IPS-NIHi7 (cell line): ENCODE measurements around the gene ZNF557.
"Not testable (repeated sequence)": the region's sequence is repeated elsewhere in the genome, so short reads cannot be mapped to it uniquely, and the experiment has no call there.

Experiments used
- DNase-seq: peaks from one replicate; pipeline ENCODE4 v3.0.0; 2012; ENCODE audit warnings: mixed read lengths; ENCODE audit errors: extremely low spot score

The ZNF557 gene

DNA sequence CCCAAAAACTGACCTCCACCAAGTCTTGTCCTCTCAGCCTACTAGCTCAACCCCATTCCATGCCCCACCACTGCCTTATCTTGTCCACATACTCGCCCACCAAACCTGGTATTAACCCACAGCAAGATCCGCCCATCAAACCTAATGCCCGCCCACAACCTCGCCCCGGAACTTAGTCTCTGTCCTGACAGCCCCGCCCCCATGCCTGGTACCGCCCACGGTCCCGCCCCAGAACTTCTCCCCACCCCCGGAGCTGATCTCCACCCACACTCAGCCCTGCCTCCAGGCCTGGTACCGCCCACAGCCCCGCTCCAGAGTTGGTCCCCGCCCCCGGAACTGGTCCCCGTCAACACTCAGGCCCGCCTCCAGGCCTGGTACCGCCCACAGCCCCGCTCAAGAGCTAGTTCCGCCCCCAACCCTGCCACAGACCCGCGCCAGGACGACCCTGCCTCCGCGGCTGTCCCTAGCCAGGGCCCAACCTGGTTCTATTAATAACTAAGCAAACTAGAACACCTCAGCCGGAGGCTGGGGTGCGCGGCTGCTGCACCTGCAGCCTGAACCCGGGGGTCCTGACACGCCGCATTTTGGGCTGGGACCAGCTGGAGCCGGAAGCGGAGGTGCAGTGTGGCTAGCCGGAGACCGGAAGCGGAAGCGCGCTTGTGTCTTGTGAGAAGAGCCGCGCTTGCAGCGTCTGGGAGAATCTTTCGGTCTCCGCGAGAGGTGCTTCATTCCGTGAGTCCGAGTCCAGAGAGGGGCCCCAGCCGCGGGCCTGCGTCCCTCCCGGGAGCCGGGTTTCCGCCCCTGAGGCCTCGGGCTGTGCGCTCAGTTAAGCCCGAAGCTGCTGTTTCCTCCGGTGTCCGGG is at the start of gene ZNF557:
Gene ZNF557, plus strand, starts transcription at position 662 of the 862 bp plus-strand sequence. CDS start 5,372 bp downstream, outside the sequence.
- DNase-seq = peak; percentile 96

DNA sequence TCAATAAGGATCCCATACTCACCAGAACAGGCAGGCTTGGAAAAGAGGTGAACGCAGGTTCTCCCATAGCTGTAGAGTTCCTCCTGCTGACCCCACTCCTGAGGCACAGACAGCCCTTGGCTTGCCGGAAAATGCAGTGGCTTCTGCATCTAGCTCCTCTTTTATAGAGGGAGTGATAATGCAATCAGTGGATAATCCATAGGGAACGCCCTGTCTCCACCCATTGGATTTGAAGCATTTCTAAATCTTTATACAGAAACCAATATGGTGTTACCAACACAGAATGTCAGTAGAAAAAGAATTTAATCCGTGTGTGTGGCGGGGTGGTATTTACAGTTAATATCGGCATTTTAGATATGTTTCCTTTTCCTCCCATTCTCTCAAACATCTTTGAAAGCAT is 48.2 kb upstream of the ZNF557 start, which contains the start of gene MBD3L2B:
Gene MBD3L2B, minus strand, starts transcription at position 101 of the 400 bp plus-strand sequence. Its CDS starts 34 bp downstream, at position 67.
- DNase-seq = not testable (repeated sequence)

DNA sequence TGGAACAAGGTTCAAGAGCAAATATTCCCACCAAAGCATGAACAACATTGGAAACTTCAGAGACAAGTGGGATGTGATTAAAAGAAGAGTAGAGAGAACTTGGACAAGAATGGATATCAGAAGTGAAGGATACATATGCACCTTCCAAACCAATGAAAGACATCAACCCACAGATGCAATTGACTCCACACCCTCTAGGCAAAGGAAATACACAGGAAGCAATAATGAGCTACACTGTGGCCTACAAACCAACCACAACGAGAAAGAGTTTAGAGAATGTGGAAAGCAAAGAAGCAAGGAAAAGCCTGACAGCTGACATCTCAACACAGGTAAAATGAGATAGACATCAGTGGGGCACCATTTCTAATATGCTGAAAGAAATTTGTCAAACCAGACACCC is 40.7 kb upstream of the ZNF557 start:
- not testable (repeated sequence) for DNase-seq

DNA sequence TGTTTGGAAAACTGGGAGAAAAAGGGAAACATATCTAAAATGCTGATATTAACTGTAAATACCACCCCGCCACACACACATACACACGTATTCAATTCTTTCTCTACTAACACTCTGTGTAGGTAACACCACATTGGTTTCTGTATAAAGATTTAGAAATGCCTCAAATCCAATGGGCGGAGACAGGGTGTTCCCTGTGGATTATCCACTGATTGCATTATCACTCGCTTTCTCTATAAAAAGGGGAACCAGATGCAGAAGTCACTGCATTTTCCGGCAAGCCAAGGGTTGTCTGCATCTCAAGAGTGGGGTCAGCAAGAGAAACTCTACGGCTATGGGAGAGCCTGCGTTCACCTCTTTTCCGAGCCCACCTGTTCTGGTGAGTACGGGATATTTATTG is 39.2 kb upstream of the ZNF557 start, which contains the start of gene MBD3L5:
Gene MBD3L5, plus strand, starts transcription at position 301 of the 400 bp plus-strand sequence. Its CDS starts 34 bp downstream, at position 335.
- not testable (repeated sequence) for DNase-seq

DNA sequence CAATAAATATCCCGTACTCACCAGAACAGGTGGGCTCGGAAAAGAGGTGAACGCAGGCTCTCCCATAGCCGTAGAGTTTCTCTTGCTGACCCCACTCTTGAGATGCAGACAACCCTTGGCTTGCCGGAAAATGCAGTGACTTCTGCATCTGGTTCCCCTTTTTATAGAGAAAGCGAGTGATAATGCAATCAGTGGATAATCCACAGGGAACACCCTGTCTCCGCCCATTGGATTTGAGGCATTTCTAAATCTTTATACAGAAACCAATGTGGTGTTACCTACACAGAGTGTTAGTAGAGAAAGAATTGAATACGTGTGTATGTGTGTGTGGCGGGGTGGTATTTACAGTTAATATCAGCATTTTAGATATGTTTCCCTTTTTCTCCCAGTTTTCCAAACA is 29.4 kb upstream of the ZNF557 start, which contains the start of gene MBD3L4:
Gene MBD3L4, minus strand, starts transcription at position 101 of the 400 bp plus-strand sequence. Its CDS starts 35 bp downstream, at position 66.
- DNase-seq = not testable (repeated sequence)

DNA sequence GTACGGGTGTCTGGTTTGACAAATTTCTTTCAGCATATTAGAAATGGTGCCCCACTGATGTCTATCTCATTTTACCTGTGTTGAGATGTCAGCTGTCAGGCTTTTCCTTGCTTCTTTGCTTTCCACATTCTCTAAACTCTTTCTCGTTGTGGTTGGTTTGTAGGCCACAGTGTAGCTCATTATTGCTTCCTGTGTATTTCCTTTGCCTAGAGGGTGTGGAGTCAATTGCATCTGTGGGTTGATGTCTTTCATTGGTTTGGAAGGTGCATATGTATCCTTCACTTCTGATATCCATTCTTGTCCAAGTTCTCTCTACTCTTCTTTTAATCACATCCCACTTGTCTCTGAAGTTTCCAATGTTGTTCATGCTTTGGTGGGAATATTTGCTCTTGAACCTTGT is 27.9 kb upstream of the ZNF557 start:
- DNase-seq = not testable (repeated sequence)

DNA sequence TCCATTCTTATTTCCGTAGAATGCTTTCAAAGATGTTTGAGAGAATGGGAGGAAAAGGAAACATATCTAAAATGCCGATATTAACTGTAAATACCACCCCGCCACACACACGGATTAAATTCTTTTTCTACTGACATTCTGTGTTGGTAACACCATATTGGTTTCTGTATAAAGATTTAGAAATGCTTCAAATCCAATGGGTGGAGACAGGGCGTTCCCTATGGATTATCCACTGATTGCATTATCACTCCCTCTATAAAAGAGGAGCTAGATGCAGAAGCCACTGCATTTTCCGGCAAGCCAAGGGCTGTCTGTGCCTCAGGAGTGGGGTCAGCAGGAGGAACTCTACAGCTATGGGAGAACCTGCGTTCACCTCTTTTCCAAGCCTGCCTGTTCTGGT is 20.5 kb upstream of the ZNF557 start, which contains the start of gene MBD3L2:
Gene MBD3L2, plus strand, starts transcription at position 301 of the 400 bp plus-strand sequence. Its CDS starts 53 bp downstream, at position 354.
- not testable (repeated sequence) for DNase-seq

DNA sequence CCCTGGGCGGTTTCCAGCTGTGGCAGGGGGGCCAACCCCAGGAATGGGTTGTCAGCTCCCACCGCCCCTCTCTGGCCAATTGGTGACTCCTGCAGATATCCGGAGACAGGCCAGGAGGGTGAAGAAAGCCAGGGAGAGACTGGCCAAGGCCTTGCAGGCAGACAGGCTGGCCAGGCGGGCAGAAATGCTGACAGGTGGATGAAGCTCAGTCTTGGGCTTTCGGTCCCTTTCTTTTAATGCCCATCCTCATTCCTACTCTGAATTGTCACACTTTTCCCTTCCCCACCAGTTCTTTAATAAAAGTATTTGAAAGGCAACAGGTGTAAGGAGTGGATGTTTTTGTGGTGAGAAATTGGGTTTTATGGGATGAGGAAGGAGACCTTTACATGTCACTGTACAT is 18.1 kb upstream of the ZNF557 start:
- DNase-seq = not testable (repeated sequence)

DNA sequence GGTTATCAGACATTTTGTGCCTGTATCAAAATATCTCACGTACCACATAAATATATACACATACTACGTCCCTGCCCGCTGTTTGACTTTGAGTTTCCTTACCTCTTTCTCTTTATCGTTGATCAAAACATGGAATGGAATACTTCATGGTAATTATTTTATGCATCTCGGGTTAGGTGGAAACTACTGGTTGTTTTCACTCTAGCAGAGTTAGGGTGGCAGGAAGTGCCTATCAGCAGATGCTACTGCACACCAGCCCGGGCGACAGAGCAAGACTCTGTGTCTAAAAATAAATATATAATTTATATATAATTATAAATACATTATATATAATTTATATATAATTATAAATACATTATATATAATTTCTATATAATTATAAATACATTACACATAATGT is 16.6 kb upstream of the ZNF557 start:
- DNase-seq = not testable (repeated sequence)

DNA sequence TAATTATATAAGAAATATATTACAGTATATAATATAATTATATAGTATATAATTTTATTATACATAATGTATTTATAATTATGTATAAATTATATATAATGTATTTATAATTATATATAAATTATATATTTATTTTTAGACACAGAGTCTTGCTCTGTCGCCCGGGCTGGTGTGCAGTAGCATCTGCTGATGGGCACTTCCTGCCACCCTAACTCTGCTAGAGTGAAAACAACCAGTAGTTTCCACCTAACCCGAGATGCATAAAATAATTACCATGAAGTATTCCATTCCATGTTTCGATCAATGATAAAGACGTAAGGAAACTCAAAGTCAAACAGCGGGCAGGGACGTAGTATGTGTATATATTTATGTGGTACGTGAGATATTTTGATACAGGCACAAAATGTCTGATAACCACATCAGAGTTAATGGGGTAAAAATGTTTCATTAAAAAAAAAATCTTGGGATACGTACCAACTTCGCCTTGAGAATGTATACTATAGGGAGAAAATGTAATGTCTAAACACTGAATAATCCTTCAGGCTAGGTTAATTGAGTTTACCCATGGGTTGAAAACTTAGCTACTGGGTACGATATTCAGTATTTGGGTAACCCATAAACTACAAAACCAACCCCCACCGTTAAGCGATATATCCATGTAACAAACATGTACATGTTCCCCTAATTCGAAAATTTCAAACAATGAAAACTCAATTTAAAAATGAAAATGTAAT is 14.7 kb upstream of the ZNF557 start:
- not testable (repeated sequence) for DNase-seq

DNA sequence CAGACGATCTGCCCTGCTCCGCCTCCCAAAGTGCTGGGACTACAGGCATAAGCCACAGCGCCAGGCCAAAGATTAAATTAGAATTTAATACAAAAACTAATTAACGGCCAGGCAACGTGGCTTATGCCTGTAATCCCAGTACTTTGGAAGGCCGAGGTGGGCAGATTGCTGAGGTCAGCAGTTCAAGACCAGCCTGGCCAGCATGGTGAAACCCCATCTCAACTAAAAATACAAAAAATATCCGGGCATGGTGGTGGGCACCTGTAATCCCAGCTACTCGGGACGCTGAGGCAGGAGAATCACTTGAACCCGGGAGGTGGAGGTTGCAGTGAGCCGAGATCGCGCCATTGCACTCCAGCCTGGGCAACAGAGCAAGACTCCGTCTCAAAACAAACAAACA is 13.8 kb upstream of the ZNF557 start:
- DNase-seq = not testable (repeated sequence)

DNA sequence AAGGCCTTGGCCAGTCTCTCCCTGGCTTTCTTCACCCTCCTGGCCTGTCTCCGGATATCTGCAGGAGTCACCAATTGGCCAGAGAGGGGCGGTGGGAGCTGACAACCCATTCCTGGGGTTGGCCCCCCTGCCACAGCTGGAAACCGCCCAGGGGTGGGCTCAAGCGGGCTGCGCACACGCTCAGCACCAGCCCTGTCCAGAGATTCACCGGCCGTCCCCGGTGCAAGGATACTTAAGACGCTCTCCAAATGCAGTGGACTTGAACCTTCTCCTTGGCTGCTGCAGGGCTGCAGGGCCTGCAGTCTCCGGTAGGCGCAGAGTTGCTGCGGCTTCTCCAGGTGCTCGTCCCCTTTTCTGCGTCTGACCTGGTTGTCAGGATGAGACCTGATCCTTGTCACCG is 13.1 kb upstream of the ZNF557 start:
- not testable (repeated sequence) for DNase-seq

DNA sequence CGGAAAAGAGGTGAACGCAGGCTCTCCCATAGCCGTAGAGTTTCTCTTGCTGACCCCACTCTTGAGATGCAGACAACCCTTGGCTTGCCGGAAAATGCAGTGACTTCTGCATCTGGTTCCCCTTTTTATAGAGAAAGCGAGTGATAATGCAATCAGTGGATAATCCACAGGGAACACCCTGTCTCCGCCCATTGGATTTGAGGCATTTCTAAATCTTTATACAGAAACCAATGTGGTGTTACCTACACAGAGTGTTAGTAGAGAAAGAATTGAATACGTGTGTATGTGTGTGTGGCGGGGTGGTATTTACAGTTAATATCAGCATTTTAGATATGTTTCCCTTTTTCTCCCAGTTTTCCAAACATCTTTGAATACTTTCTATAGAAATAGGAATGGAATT is 10.9 kb upstream of the ZNF557 start, which contains the start of gene MBD3L3:
Gene MBD3L3, minus strand, starts transcription at position 101 of the 400 bp plus-strand sequence. Its CDS starts 71 bp downstream, at position 30.
- not testable (repeated sequence) for DNase-seq

DNA sequence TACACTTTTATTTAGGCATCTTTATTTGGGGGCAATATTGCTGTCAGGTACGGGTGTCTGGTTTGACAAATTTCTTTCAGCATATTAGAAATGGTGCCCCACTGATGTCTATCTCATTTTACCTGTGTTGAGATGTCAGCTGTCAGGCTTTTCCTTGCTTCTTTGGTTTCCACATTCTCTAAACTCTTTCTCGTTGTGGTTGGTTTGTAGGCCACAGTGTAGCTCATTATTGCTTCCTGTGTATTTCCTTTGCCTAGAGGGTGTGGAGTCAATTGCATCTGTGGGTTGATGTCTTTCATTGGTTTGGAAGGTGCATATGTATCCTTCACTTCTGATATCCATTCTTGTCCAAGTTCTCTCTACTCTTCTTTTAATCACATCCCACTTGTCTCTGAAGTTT is 9.5 kb upstream of the ZNF557 start:
- DNase-seq = not testable (repeated sequence)

DNA sequence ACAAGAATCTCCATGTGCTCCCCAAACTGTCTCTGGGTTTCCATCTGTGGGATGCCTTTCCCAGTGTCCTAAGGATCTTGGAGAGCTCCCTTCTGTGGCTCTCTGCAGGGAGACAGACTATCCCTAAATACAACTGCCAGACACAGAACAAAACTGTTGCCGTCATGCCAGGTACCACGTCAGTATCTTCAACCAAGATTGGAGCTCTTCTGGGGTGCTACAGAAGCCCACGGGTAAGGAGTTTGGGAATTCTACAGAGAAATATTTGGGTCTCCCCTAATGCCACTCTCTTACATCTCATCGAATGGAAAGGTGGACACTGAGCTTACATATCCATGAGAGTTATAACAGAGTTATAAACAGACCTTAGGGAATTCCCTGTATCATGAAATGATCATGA is 6.2 kb upstream of the ZNF557 start:
- DNase-seq = no peak

DNA sequence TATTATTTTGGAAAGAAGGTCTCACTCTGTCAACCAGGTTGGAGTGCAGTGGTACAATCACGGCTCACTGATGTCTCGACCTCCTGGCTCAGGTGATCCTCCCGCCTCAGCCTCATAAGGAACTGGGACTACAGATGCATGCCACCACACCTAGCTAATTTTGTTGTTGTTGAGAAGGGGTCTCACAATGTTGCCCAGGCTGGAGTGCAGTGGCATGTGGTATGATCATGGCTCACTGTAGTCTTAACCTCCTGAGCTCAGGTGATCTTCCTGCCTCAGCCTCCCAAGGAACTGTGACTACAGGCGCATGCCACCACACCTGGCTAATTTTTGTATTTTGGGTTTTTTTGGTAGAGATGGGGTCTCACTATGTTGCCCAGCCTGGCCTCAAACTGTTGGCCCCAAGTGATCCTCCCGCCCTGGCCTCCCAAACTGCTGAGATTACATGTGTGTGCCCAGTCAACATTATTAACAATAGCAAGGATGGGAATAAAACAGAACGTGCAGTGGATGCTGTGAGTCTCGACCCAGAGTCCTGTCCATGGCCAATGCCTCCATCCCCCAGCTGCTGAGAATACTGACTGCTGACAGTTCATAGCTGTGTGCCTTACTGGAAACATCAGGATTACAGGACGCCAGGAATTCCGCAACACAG is 5.6 kb upstream of the ZNF557 start:
- no peak for DNase-seq

DNA sequence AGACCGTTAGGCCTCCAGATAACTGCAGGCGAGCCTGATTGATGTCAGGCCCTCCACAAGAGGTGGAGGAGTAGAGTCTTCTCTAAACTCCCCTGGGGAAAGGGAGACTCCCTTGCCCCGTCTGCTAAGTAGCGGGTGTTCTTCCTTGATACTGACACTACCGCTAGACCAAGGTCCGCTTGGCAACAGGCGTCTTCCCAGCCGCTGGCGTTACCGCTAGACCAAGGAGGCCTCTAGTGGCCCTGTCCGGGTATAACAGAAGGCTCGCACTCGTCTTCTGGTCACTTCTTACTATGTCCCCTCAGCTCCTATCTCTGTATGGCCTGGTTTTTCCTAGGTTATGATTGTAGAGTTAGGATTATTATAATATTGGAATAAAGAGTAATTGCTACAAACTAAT is 2.4 kb upstream of the ZNF557 start:
- DNase-seq = not testable (repeated sequence)

DNA sequence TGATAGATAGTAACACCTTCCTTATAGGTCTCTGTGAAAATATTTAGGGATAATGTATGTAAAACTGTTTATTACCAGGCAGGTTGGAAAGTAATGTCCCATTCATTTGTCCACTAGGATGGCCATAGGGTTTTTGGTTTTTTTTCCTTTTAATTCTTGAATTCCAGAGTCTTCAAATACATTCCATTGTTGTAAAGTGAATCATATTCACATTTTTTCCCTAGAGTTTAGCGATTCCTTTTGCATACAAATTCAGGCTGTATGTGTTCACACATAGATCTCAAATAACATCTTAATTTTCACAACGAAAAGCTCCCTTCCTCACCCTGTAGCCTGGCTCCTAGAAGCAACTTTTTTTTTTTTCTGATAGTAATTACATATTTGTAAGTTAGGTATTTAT is 1.8 kb upstream of the ZNF557 start:
- DNase-seq = no peak

DNA sequence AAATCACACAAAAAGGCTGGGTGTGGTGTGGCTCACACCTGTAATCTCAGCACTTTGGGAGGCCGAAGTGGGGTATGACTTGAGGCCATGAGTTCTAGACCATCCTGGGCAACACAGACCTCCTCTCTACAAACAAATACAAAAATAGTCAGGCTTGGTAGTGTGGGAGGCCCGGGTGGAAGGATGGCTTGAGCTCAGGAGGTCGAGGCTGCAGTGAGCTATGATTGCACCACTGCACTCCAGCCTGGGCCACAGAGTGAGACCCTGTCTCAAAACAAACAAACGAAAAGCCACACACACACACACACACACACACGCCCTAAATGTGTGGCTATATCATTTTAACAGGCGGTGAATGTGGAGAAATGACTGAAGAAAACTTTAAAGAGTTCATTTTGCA is 904 bp upstream of the ZNF557 start:
- DNase-seq = no peak

DNA sequence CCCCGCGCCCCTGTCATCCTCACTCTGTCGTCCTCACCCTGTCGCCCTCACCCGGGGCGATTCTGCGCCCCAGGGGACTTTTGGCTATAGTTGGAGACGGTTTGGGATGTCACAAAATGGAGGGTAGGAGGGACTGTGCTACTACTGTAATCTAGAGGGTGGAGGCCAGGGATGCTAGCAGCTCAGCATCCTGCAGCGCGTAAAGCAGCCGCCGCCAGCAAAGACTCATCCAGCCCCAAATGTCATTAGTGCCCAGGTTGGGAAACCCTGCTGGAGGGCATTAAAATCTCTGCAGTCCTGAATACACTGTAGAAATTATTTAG is 362 bp downstream of the ZNF557 start:
- no peak for DNase-seq

DNA sequence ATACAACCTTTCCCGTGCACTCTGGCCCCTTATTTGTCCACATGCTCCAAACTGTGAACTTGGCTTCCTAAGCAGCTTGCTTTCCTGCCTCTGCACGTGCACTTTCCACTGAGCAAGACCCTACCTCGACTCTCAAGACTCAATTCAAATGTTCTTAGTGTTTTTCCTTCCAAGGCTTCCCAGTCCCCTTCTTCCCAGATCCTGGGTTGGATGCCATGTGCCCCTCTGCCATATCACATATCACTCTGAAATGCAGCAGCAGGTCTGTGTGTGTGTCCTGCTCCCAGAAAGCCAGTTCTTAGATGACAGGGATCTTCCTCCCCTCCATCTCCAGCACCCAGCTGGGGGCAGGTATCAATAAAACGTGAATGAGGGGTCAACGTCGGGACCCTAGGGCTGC is 3.0 kb downstream of the ZNF557 start:
- DNase-seq = no peak
